IPS-20b (cell line): ENCODE results near the gene APBB2.
"Not testable (repeated sequence)": the region's sequence is repeated elsewhere in the genome, so short reads cannot be mapped to it uniquely, and the experiment has no call there.

Source experiments
- H3K27ac ChIP-seq: one replicate; pipeline ENCODE4 v1.5.1; 2013; ENCODE audit warnings: low read length
- H3K27me3 ChIP-seq: 2 replicates; pipeline ENCODE4 v1.6.1; 2013; ENCODE audit warnings: mild to moderate bottlenecking, low read length, inconsistent platforms; ENCODE audit not compliant: insufficient read depth
- H3K36me3 ChIP-seq: 2 replicates; pipeline ENCODE4 v1.6.1; 2013; ENCODE audit warnings: low read depth, mild to moderate bottlenecking, inconsistent platforms, low read length, moderate library complexity; ENCODE audit not compliant: insufficient read depth
- H3K4me1 ChIP-seq: 2 replicates; pipeline ENCODE4 v1.6.1; 2013; ENCODE audit warnings: mild to moderate bottlenecking, control low read depth, inconsistent platforms, low read length, moderate library complexity; ENCODE audit not compliant: insufficient read depth
- H3K4me3 ChIP-seq: 2 replicates; pipeline ENCODE4 v1.5.1; 2013; ENCODE audit warnings: mild to moderate bottlenecking, low read length, inconsistent platforms
- H3K9ac ChIP-seq: 2 replicates; pipeline ENCODE4 v1.6.1; 2013; ENCODE audit warnings: low read depth, mild to moderate bottlenecking, inconsistent platforms, low read length, moderate library complexity
- H3K9me3 ChIP-seq: 2 replicates; pipeline ENCODE4 v1.6.1; 2013; ENCODE audit warnings: mild to moderate bottlenecking, low read depth, low read length, inconsistent platforms; ENCODE audit not compliant: insufficient read depth

APBB2 gene

GRCh38 chr4:40933272-40934053, 280.9 kb downstream of the APBB2 start:
- no peaks in the 10 kb centered on the region for H3K27me3 ChIP-seq
- no peak overlapping the region for H3K4me3 ChIP-seq
- H3K9me3 ChIP-seq, result no peaks in the 10 kb centered on the region
- no peaks in the 10 kb centered on the region for H3K36me3 ChIP-seq
- peaks cover 31% of the 10 kb centered on the region for H3K4me1 ChIP-seq
- no peak overlapping the region for H3K27ac ChIP-seq
- H3K9ac ChIP-seq, result no peak overlapping the region

DNA sequence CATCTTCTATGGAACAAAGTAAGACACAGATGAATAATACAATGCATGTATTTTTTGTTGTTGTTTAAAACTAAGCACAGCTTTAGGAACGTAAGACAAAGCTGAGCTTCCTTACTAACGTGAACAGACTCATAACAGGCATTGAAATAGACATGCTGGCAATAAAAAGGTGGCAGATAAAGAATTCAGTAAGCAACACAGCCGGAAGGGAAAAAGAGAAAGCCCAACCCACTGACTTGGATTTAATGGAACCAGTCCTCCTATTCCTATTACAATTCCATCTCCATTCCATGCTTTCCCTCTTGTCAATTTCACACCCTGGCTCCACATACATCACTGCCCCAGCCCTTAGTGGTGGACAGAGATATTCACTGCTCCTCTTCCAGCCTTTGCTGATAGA, 282.5 kb downstream of the APBB2 start:
- H3K27me3 ChIP-seq, result no peaks in the 10 kb centered on the region
- no peaks in the 10 kb centered on the region for H3K9me3 ChIP-seq
- no peak overlapping the region for H3K4me3 ChIP-seq
- no peak overlapping the region; the same call in 1 of the 2 replicates for H3K9ac ChIP-seq
- no peaks in the 10 kb centered on the region for H3K36me3 ChIP-seq
- no peak overlapping the region for H3K27ac ChIP-seq
- peaks cover 31% of the 10 kb centered on the region for H3K4me1 ChIP-seq

DNA sequence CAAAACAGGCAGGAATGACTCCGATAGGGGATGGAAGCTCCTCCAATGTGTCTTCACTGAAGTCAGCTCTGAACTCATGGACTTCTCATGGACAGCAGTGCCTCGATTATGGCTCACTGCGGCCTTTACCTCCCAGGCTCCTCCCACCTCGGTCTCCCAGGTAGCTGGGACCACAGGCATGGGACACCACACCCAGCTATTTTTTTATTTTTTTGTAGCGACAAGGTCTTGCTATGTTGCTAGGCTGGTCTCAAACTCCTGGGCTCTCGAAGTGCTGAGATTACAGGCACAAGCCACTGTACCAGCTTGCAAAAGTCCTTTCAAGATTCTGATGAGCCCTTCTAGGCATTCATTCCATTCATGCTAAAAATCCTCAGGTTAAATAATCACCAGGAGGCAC, 283.1 kb downstream of the APBB2 start:
- H3K4me1 ChIP-seq, result peaks cover 31% of the 10 kb centered on the region
- H3K9ac ChIP-seq, result no peak overlapping the region
- no peaks in the 10 kb centered on the region for H3K27me3 ChIP-seq
- H3K36me3 ChIP-seq, result no peaks in the 10 kb centered on the region
- no peak overlapping the region for H3K27ac ChIP-seq
- no peak overlapping the region for H3K4me3 ChIP-seq
- no peaks in the 10 kb centered on the region for H3K9me3 ChIP-seq

GRCh38 chr4:40927074-40927473, 287.3 kb downstream of the APBB2 start:
- Histone ChIP-seq H3K27ac (no peak overlapping the region), H3K27me3 (no peaks in the 10 kb centered on the region), H3K4me3 (no peak overlapping the region), H3K4me1 (peaks cover 5% of the 10 kb centered on the region), H3K36me3 (no peaks in the 10 kb centered on the region), H3K9ac (no peak overlapping the region), H3K9me3 (no peaks in the 10 kb centered on the region)

GRCh38 chr4:40924793-40925117, 289.6 kb downstream of the APBB2 start:
- H3K27ac ChIP-seq, result no peak overlapping the region
- no peaks in the 10 kb centered on the region for H3K27me3 ChIP-seq
- H3K36me3 ChIP-seq, result no peaks in the 10 kb centered on the region
- no peaks in the 10 kb centered on the region for H3K9me3 ChIP-seq
- H3K4me1 ChIP-seq, result no peaks in the 10 kb centered on the region
- no peak overlapping the region for H3K4me3 ChIP-seq
- no peak overlapping the region for H3K9ac ChIP-seq

DNA sequence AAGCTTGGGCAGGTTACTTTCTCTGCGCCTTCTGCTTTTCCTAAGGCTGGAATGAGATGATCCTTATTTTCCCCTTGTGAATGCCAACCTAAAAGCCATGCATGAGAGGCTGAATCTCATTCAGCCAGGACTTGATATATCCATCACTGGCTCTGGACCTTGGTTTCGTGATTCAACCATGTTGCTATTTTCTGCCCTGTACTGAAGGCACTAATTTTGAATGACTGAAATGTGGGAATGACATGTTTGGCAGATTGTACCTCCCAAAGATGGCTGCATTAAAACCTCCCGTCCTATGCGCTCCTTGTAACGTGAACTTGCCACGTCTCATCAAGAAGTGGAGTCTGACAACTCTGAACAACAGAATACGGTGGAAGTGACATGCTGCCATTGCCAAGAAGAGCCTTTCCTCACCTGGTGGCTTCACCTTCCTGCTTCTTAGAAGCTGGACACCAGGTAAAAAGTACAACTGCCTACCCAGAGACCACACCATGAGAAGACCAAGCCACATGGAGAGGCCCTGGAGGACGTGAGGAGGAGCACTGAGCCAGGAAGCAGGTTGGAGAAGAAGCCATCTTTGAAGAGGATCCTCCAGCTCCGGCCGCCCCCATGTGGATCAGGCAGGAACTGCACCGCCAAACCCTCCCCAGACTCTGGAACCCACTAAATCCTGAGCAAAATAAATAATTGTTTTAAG, 290.1 kb downstream of the APBB2 start:
- Histone ChIP-seq H3K9me3 (no peaks in the 10 kb centered on the region), H3K9ac (no peak overlapping the region), H3K27ac (no peak overlapping the region), H3K36me3 (no peaks in the 10 kb centered on the region), H3K4me1 (peaks cover 2% of the 10 kb centered on the region; the same call in 1 of the 2 replicates), H3K4me3 (no peak overlapping the region), H3K27me3 (no peaks in the 10 kb centered on the region)

GRCh38 chr4:40923316-40924095, 290.8 kb downstream of the APBB2 start:
- Histone ChIP-seq H3K4me3 (no peak overlapping the region), H3K27ac (no peak overlapping the region), H3K27me3 (no peaks in the 10 kb centered on the region), H3K9me3 (no peaks in the 10 kb centered on the region), H3K4me1 (peaks cover 9% of the 10 kb centered on the region; the same call in 1 of the 2 replicates), H3K36me3 (no peaks in the 10 kb centered on the region), H3K9ac (no peak overlapping the region)

GRCh38 chr4:40919976-40920375, 294.4 kb downstream of the APBB2 start:
- H3K36me3 ChIP-seq, H3K9me3 ChIP-seq, H3K27ac ChIP-seq, H3K9ac ChIP-seq, H3K4me3 ChIP-seq, H3K27me3 ChIP-seq: not testable (repeated sequence)
- H3K4me1 ChIP-seq, result peaks cover 11% of the 10 kb centered on the region; the same call in 1 of the 2 replicates

DNA sequence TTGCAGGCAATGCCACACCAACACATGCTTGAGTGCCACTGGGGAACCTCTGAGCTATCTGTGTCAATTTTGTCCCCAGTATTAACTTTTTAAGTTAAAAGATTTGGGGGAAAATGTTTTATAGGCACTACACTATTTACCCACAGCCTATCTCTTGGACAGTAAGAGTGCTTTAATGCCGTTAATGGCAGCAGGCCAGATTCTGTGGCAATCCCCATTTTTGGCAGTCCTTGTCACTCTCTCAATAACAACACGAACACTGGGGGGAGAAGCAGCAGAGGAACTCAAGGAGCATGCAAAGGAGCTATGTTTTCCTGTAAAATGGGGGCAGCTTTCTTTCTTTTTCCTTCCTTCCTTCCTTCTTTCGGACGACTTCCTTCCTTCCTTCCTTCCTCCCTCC, 296.0 kb downstream of the APBB2 start:
- H3K9me3 ChIP-seq, result no peaks in the 10 kb centered on the region
- peaks cover 11% of the 10 kb centered on the region; the same call in 1 of the 2 replicates for H3K4me1 ChIP-seq
- no peak overlapping the region for H3K4me3 ChIP-seq
- H3K36me3 ChIP-seq, result no peaks in the 10 kb centered on the region
- no peak overlapping the region for H3K9ac ChIP-seq
- H3K27ac ChIP-seq, result no peak overlapping the region
- H3K27me3 ChIP-seq, result no peaks in the 10 kb centered on the region

DNA sequence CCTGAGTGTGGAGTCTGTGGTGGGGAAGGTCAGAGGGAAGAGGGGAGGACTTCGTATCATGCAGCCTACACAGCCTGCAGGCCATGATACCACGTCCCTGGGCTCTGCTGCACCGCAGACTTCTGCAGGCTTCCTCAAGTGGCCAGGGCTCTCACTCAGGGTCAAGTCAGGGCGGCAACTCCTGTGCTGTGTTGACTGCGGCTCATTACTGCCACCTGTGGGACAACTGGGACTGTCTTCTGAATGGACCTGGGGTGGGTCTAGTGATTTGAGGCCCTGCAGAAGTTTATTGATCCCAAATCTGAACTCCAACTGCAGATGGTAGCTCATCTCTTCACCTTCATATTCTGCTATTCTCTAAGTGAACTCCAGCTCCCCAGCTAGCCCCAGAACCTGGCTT, 297.5 kb downstream of the APBB2 start:
- no peak overlapping the region for H3K9ac ChIP-seq
- H3K4me3 ChIP-seq, result no peak overlapping the region
- H3K4me1 ChIP-seq, result peaks cover 11% of the 10 kb centered on the region; the same call in 1 of the 2 replicates
- H3K27me3 ChIP-seq, result no peaks in the 10 kb centered on the region
- H3K36me3 ChIP-seq, result no peaks in the 10 kb centered on the region
- no peak overlapping the region for H3K27ac ChIP-seq
- H3K9me3 ChIP-seq, result no peaks in the 10 kb centered on the region

- no peak overlapping the region for H3K27ac ChIP-seq
- H3K4me3 ChIP-seq, result no peak overlapping the region
- H3K36me3 ChIP-seq, result no peaks in the 10 kb centered on the region
- no peak overlapping the region for H3K9ac ChIP-seq
- H3K4me1 ChIP-seq, result peaks cover 11% of the 10 kb centered on the region; the same call in 1 of the 2 replicates
- no peaks in the 10 kb centered on the region for H3K9me3 ChIP-seq
- H3K27me3 ChIP-seq, result no peaks in the 10 kb centered on the region
These were observed 298.2 kb downstream of the APBB2 start for GRCh38 chr4:40916218-40916555.
